Thyroid gland (tissue), 4 donors: Measurements from ENCODE around the gene GNG7.

Experiments used
- POLR2A ChIP-seq, 2 donors: fragments of 450-650 bp; IDR thresholded peaks; one replicate each; pipeline ENCODE4 v1.6.1; 2017; ENCODE audit warnings: antibody characterized with exemption in 2 of 2, mild to moderate bottlenecking in 2 of 2, moderate library complexity in 1 of 2
- TF ChIP-seq, protein P1 (sequence below), 6 experiments: fragments of 200-600 bp in 3 of 6; fragments of 450-650 bp in 3 of 6; sonication (generic) in 3 of 6; IDR thresholded peaks; one replicate each; pipeline ENCODE4 v1.5.1; 2016 to 2019; ENCODE audit warnings: antibody characterized with exemption in 6 of 6, mild to moderate bottlenecking in 2 of 6, inconsistent platforms in 1 of 6, moderate library complexity in 1 of 6

DNA sequence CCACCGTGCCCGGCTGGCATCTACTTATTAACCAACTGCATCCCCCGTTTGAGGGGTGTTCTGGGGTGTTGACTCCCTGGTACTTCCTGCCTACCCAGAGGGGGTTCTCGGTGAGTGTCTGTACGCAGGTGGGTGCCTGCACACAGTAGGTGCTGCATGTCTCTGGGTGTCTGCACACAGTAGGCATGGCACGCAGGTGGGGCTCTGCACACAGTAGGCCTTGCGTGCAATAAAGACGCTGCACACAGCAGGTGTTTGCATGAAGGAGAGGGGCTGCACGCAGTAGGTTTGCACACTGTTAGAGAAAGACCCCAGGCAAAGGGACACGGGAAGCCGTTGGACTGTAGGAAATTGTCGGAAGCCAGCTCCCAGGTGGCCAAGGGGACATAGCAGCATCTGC lies 215.4 kb downstream of the GNG7 start:
- TF ChIP-seq, protein P1, sequence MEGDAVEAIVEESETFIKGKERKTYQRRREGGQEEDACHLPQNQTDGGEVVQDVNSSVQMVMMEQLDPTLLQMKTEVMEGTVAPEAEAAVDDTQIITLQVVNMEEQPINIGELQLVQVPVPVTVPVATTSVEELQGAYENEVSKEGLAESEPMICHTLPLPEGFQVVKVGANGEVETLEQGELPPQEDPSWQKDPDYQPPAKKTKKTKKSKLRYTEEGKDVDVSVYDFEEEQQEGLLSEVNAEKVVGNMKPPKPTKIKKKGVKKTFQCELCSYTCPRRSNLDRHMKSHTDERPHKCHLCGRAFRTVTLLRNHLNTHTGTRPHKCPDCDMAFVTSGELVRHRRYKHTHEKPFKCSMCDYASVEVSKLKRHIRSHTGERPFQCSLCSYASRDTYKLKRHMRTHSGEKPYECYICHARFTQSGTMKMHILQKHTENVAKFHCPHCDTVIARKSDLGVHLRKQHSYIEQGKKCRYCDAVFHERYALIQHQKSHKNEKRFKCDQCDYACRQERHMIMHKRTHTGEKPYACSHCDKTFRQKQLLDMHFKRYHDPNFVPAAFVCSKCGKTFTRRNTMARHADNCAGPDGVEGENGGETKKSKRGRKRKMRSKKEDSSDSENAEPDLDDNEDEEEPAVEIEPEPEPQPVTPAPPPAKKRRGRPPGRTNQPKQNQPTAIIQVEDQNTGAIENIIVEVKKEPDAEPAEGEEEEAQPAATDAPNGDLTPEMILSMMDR (IDR thresholded peaks at IDR 0.05) = no peak
- no peak for TF ChIP-seq POLR2A (IDR thresholded peaks at IDR 0.05)
